ENCODE results near the gene SVOPL.
"Not testable (repeated sequence)": the region's sequence is repeated elsewhere in the genome, so short reads cannot be mapped to it uniquely, and the experiment has no call there.

The SVOPL gene

GRCh38 chr7:138691178-138691577, 10.0 kb downstream of the SVOPL start:
- H3K4me1 ChIP-seq (ENCODE audit: control insufficient read depth in 1 of 2, insufficient read depth in 1 of 2, low read depth in 1 of 2, low read length in 1 of 2): no peaks in the 10 kb centered on the region
- no peaks in the 10 kb centered on the region for H3K27me3 ChIP-seq
- TF ChIP-seq, protein P1, sequence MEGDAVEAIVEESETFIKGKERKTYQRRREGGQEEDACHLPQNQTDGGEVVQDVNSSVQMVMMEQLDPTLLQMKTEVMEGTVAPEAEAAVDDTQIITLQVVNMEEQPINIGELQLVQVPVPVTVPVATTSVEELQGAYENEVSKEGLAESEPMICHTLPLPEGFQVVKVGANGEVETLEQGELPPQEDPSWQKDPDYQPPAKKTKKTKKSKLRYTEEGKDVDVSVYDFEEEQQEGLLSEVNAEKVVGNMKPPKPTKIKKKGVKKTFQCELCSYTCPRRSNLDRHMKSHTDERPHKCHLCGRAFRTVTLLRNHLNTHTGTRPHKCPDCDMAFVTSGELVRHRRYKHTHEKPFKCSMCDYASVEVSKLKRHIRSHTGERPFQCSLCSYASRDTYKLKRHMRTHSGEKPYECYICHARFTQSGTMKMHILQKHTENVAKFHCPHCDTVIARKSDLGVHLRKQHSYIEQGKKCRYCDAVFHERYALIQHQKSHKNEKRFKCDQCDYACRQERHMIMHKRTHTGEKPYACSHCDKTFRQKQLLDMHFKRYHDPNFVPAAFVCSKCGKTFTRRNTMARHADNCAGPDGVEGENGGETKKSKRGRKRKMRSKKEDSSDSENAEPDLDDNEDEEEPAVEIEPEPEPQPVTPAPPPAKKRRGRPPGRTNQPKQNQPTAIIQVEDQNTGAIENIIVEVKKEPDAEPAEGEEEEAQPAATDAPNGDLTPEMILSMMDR (IDR thresholded peaks at IDR 0.05): no peak
- no peak overlapping the region for H3K27ac ChIP-seq
- no peaks in the 10 kb centered on the region for H3K36me3 ChIP-seq
- H3K4me3 ChIP-seq (ENCODE audit: low read depth in 1 of 2, low read length in 1 of 2): no peak overlapping the region
- no peaks in the 10 kb centered on the region for H3K9me3 ChIP-seq

GRCh38 chr7:138690495-138690894, 10.7 kb downstream of the SVOPL start:
- Histone ChIP-seq H3K9me3 (no peaks in the 10 kb centered on the region), H3K4me3 (ENCODE audit: low read depth in 1 of 2, low read length in 1 of 2) (no peak overlapping the region), H3K4me1 (ENCODE audit: control insufficient read depth in 1 of 2, insufficient read depth in 1 of 2, low read depth in 1 of 2, low read length in 1 of 2) (no peaks in the 10 kb centered on the region), H3K27me3 (no peaks in the 10 kb centered on the region), H3K36me3 (no peaks in the 10 kb centered on the region), H3K27ac (no peak overlapping the region)
- TF ChIP-seq, protein P1 (IDR thresholded peaks at IDR 0.05): no peak

DNA sequence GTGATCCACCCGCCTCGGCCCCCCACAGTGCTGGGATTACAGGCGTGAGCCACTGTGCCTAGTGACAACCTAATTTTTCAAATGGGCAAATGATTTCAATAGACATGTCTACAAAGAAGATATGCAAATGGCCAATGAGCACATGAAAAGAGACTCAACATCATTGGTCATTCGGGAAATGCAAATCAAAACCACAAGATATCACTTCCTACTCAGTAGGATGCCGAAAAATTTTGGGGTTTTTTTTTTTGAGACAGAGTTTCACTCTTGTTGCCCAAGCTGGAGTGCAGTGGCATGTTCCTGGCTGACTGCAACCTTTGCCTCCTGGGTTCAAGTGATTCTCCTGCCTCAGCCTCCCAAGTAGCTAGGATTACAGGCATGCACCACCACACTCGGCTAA, 13.1 kb downstream of the SVOPL start:
- not testable (repeated sequence) for H3K36me3 ChIP-seq; H3K27me3 ChIP-seq; H3K9me3 ChIP-seq; H3K27ac ChIP-seq; H3K4me3 ChIP-seq (ENCODE audit: low read depth in 1 of 2, low read length in 1 of 2); H3K4me1 ChIP-seq (ENCODE audit: control insufficient read depth in 1 of 2, insufficient read depth in 1 of 2, low read depth in 1 of 2, low read length in 1 of 2)

- no peak overlapping the region for H3K4me3 ChIP-seq (ENCODE audit: low read depth in 1 of 2, low read length in 1 of 2)
- H3K4me1 ChIP-seq (ENCODE audit: control insufficient read depth in 1 of 2, insufficient read depth in 1 of 2, low read depth in 1 of 2, low read length in 1 of 2): no peaks in the 10 kb centered on the region
- no peaks in the 10 kb centered on the region for H3K27me3 ChIP-seq
- no peaks in the 10 kb centered on the region for H3K9me3 ChIP-seq
- TF ChIP-seq, protein P1 (IDR thresholded peaks at IDR 0.05): no peak
- no peak overlapping the region for H3K27ac ChIP-seq
- no peaks in the 10 kb centered on the region for H3K36me3 ChIP-seq
Observed at GRCh38 chr7:138684340-138684739, 16.8 kb downstream of the SVOPL start.

DNA sequence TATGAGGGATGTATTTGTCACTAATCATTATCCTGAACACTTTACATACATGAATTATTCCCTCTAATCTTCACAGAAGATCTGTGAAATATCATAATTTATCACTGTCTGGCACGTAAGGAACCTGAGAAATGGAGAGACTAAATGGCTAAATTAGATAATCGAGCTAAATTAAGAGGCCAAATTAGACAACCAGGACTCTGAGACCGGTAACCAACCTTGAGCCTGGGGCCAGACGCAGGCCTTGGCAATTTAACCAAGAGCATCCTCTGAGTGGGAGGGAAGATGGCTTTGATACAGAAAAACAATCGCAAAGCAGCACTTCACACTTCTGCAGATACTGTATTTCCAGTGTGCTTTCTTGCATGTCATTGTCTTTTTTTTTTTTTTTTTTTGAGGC, 21.4 kb downstream of the SVOPL start:
- Histone ChIP-seq H3K27ac (no peak overlapping the region), H3K27me3 (no peaks in the 10 kb centered on the region), H3K4me3 (ENCODE audit: low read depth in 1 of 2, low read length in 1 of 2) (no peak overlapping the region), H3K36me3 (no peaks in the 10 kb centered on the region), H3K9me3 (no peaks in the 10 kb centered on the region), H3K4me1 (ENCODE audit: control insufficient read depth in 1 of 2, insufficient read depth in 1 of 2, low read depth in 1 of 2, low read length in 1 of 2) (no peaks in the 10 kb centered on the region)
- TF ChIP-seq, protein P1 (IDR thresholded peaks at IDR 0.05): no peak

- H3K4me3 ChIP-seq (ENCODE audit: low read depth in 1 of 2, low read length in 1 of 2): no peak overlapping the region
- H3K27ac ChIP-seq: no peak overlapping the region
- H3K4me1 ChIP-seq (ENCODE audit: control insufficient read depth in 1 of 2, insufficient read depth in 1 of 2, low read depth in 1 of 2, low read length in 1 of 2): no peaks in the 10 kb centered on the region
- H3K9me3 ChIP-seq: no peaks in the 10 kb centered on the region
- H3K36me3 ChIP-seq: no peaks in the 10 kb centered on the region
- TF ChIP-seq, protein P1 (IDR thresholded peaks at IDR 0.05): no peak
- peaks cover 25% of the 10 kb centered on the region for H3K27me3 ChIP-seq
Observed at GRCh38 chr7:138670594-138670993, 30.6 kb downstream of the SVOPL start.

All from neutrophil (primary cell).